Measurements from ENCODE around the gene ATOH7. TPM values are rescaled to one million over a fixed set of nuclear protein-coding genes. Genes with fewer than 3 reads are reported as not detected.
"Not testable (repeated sequence)": the region's sequence is repeated elsewhere in the genome, so short reads cannot be mapped to it uniquely, and the experiment has no call there.

ATOH7 gene
- total RNA-seq = not detected

- DNase-seq = no peak
- Mint-ChIP-seq H3K27me3 (ENCODE audit: low read depth) (peaks cover 52% of the 10 kb centered on the region), H3K4me1 (ENCODE audit: low read depth) (peaks cover 6% of the 10 kb centered on the region), H3K36me3 (ENCODE audit: insufficient read depth) (no peaks in the 10 kb centered on the region), H3K4me3 (peak within 1 kb of the TSS; percentile 66), H3K9me3 (no peaks in the 10 kb centered on the region)
- ATAC-seq = no peak
Measured at GRCh38 chr10:68231817-68232251, at the start of gene ATOH7. Gene ATOH7 (minus strand): TSS chr10:68232113. CDS start chr10:68231677, 436 bp downstream.

- no peak overlapping the region for H3K4me3 Mint-ChIP-seq
- no peaks in the 10 kb centered on the region for H3K27me3 Mint-ChIP-seq (ENCODE audit: low read depth)
Measured at GRCh38 chr10:68280758-68281157, 48.8 kb upstream of the ATOH7 start.

GRCh38 chr10:68278906-68279753 lies 47.2 kb upstream of the ATOH7 start:
- not testable (repeated sequence) for H3K4me3 Mint-ChIP-seq; H3K27me3 Mint-ChIP-seq (ENCODE audit: low read depth); H3K9me3 Mint-ChIP-seq; DNase-seq; ATAC-seq; H3K4me1 Mint-ChIP-seq (ENCODE audit: low read depth); H3K36me3 Mint-ChIP-seq (ENCODE audit: insufficient read depth)

More at GRCh38 chr10:68280758-68281157, 48.8 kb upstream of the ATOH7 start:
- Mint-ChIP-seq H3K36me3 (ENCODE audit: insufficient read depth) (peaks cover 2% of the 10 kb centered on the region), H3K4me1 (ENCODE audit: low read depth) (no peaks in the 10 kb centered on the region), H3K9me3 (peaks cover 6% of the 10 kb centered on the region)
- DNase-seq (no peak), ATAC-seq (no peak)

- DNase-seq; H3K4me1 Mint-ChIP-seq (ENCODE audit: low read depth); H3K9me3 Mint-ChIP-seq; ATAC-seq; H3K4me3 Mint-ChIP-seq; H3K36me3 Mint-ChIP-seq (ENCODE audit: insufficient read depth); H3K27me3 Mint-ChIP-seq (ENCODE audit: low read depth): not testable (repeated sequence)
Measured at GRCh38 chr10:68277814-68278213, 45.9 kb upstream of the ATOH7 start.

- no peak for ATAC-seq
- H3K27me3 Mint-ChIP-seq (ENCODE audit: low read depth) = no peaks in the 10 kb centered on the region
Measured at GRCh38 chr10:68276224-68276623, 44.3 kb upstream of the ATOH7 start.

GRCh38 chr10:68275600-68276126 lies 43.8 kb upstream of the ATOH7 start:
- H3K27me3 Mint-ChIP-seq (ENCODE audit: low read depth) = no peaks in the 10 kb centered on the region
- H3K9me3 Mint-ChIP-seq = peaks cover 6% of the 10 kb centered on the region
- ATAC-seq = no peak
- DNase-seq = no peak
- H3K4me1 Mint-ChIP-seq (ENCODE audit: low read depth) = no peaks in the 10 kb centered on the region
- no peak overlapping the region for H3K4me3 Mint-ChIP-seq
- H3K36me3 Mint-ChIP-seq (ENCODE audit: insufficient read depth) = peaks cover 2% of the 10 kb centered on the region

More at GRCh38 chr10:68276224-68276623, 44.3 kb upstream of the ATOH7 start:
- no peak for DNase-seq
- H3K9me3 Mint-ChIP-seq = peaks cover 6% of the 10 kb centered on the region
- peaks cover 2% of the 10 kb centered on the region for H3K36me3 Mint-ChIP-seq (ENCODE audit: insufficient read depth)
- H3K4me1 Mint-ChIP-seq (ENCODE audit: low read depth) = no peaks in the 10 kb centered on the region
- H3K4me3 Mint-ChIP-seq = no peak overlapping the region

GRCh38 chr10:68272833-68273232 lies 40.9 kb upstream of the ATOH7 start:
- ATAC-seq = no peak
- Mint-ChIP-seq H3K4me3 (no peak overlapping the region), H3K9me3 (peaks cover 6% of the 10 kb centered on the region), H3K4me1 (ENCODE audit: low read depth) (no peaks in the 10 kb centered on the region), H3K27me3 (ENCODE audit: low read depth) (no peaks in the 10 kb centered on the region), H3K36me3 (ENCODE audit: insufficient read depth) (peaks cover 2% of the 10 kb centered on the region)
- DNase-seq = no peak

GRCh38 chr10:68271196-68271882 lies 39.4 kb upstream of the ATOH7 start:
- ATAC-seq = no peak
- H3K27me3 Mint-ChIP-seq (ENCODE audit: low read depth) = no peaks in the 10 kb centered on the region
- H3K36me3 Mint-ChIP-seq (ENCODE audit: insufficient read depth) = no peaks in the 10 kb centered on the region
- H3K9me3 Mint-ChIP-seq = no peaks in the 10 kb centered on the region
- no peaks in the 10 kb centered on the region for H3K4me1 Mint-ChIP-seq (ENCODE audit: low read depth)
- DNase-seq = no peak
- no peak overlapping the region for H3K4me3 Mint-ChIP-seq

GRCh38 chr10:68269562-68270290 lies 37.8 kb upstream of the ATOH7 start:
- ATAC-seq = no peak
- Mint-ChIP-seq H3K27me3 (ENCODE audit: low read depth) (no peaks in the 10 kb centered on the region), H3K4me1 (ENCODE audit: low read depth) (no peaks in the 10 kb centered on the region), H3K9me3 (no peaks in the 10 kb centered on the region), H3K4me3 (no peak overlapping the region), H3K36me3 (ENCODE audit: insufficient read depth) (no peaks in the 10 kb centered on the region)
- DNase-seq = no peak

GRCh38 chr10:68261132-68261856 lies 29.4 kb upstream of the ATOH7 start:
- Mint-ChIP-seq H3K36me3 (ENCODE audit: insufficient read depth) (no peaks in the 10 kb centered on the region), H3K4me1 (ENCODE audit: low read depth) (no peaks in the 10 kb centered on the region), H3K27me3 (ENCODE audit: low read depth) (peaks cover 4% of the 10 kb centered on the region), H3K4me3 (no peak overlapping the region), H3K9me3 (peaks cover 8% of the 10 kb centered on the region)
- ATAC-seq (no peak), DNase-seq (no peak)

GRCh38 chr10:68253346-68253745 lies 21.4 kb upstream of the ATOH7 start:
- no peaks in the 10 kb centered on the region for H3K9me3 Mint-ChIP-seq
- H3K4me1 Mint-ChIP-seq (ENCODE audit: low read depth) = no peaks in the 10 kb centered on the region
- H3K27me3 Mint-ChIP-seq (ENCODE audit: low read depth) = peaks cover 4% of the 10 kb centered on the region
- DNase-seq = no peak
- no peak overlapping the region for H3K4me3 Mint-ChIP-seq
- H3K36me3 Mint-ChIP-seq (ENCODE audit: insufficient read depth) = no peaks in the 10 kb centered on the region
- no peak for ATAC-seq

GRCh38 chr10:68251625-68252495 lies 19.9 kb upstream of the ATOH7 start:
- DNase-seq (no peak), ATAC-seq (no peak)
- Mint-ChIP-seq H3K4me1 (ENCODE audit: low read depth) (no peaks in the 10 kb centered on the region), H3K9me3 (no peaks in the 10 kb centered on the region), H3K4me3 (no peak overlapping the region), H3K27me3 (ENCODE audit: low read depth) (no peaks in the 10 kb centered on the region), H3K36me3 (ENCODE audit: insufficient read depth) (no peaks in the 10 kb centered on the region)

GRCh38 chr10:68251151-68251550 lies 19.2 kb upstream of the ATOH7 start:
- Mint-ChIP-seq H3K4me3 (no peak overlapping the region), H3K9me3 (no peaks in the 10 kb centered on the region), H3K36me3 (ENCODE audit: insufficient read depth) (no peaks in the 10 kb centered on the region), H3K27me3 (ENCODE audit: low read depth) (no peaks in the 10 kb centered on the region), H3K4me1 (ENCODE audit: low read depth) (no peaks in the 10 kb centered on the region)
- DNase-seq = no peak
- ATAC-seq = no peak
